IMR-90 (cell line): ENCODE data around the gene ALKBH1. TPM values are rescaled to one million over a fixed set of nuclear protein-coding genes. Genes with fewer than 3 reads are reported as not detected.
"Not testable (repeated sequence)": the region's sequence is repeated elsewhere in the genome, so short reads cannot be mapped to it uniquely, and the experiment has no call there.

Experiments
- ATAC-seq: fragments of 200-7000 bp; cut with Tn5 transposase; 2 replicates; pipeline ENCODE4 v1.9.1; 2020; ENCODE audit warnings: low read depth, mild to moderate bottlenecking, moderate library complexity
- BruUV-seq: library from RNA; stranded (reverse); fragments of 400-500 nt; replicated peaks from 2 replicates; lab custom pipeline; 2021; lab: Mats Ljungman, UMichigan
- CTCF ChIA-PET: fragments of 300-600 bp; formaldehyde crosslinking; extraction: SDS; loops from one replicate; lab custom pipeline; 2021; ENCODE audit warnings: antibody characterized with exemption; lab: Yijun Ruan, JAX
- POLR2A ChIA-PET: fragments of 300-600 bp; sonication (Branson Sonifier 250); formaldehyde crosslinking; loops from one replicate; lab custom pipeline; 2022; ENCODE audit warnings: antibody characterized with exemption; ENCODE audit not compliant: unreplicated experiment; lab: Charles Lee
- DNase-seq: peaks from one replicate; pipeline ENCODE4 v3.0.0; 2013
- H2AFZ ChIP-seq: replicated peaks from 2 replicates; pipeline ENCODE3; 2013; ENCODE audit warnings: low read length, mild to moderate bottlenecking; ENCODE audit not compliant: poor library complexity
- H2AK5ac ChIP-seq: 2 replicates; pipeline ENCODE4 v1.6.1; 2013; ENCODE audit warnings: low read depth, low read length, inconsistent platforms
- H2AK9ac ChIP-seq: replicated peaks from 2 replicates; pipeline ENCODE3; 2013; ENCODE audit warnings: mild to moderate bottlenecking, low read depth, low read length, moderate library complexity; ENCODE audit not compliant: poor library complexity
- H2BK120ac ChIP-seq: 2 replicates; pipeline ENCODE4 v1.6.1; 2013; ENCODE audit warnings: low read depth, low read length, inconsistent platforms
- H2BK15ac ChIP-seq: 3 replicates; pipeline ENCODE4 v1.6.1; 2013; ENCODE audit warnings: low read depth, low read length, inconsistent platforms
- H2BK20ac ChIP-seq: 2 replicates; pipeline ENCODE4 v1.6.1; 2013; ENCODE audit warnings: low read depth, mild to moderate bottlenecking, inconsistent platforms, low read length, moderate library complexity
- H2BK5ac ChIP-seq: 2 replicates; pipeline ENCODE4 v1.6.1; 2013; ENCODE audit warnings: mild to moderate bottlenecking, low read depth, low read length, inconsistent platforms; ENCODE audit not compliant: poor library complexity, severe bottlenecking
- H3K14ac ChIP-seq: replicated peaks from 2 replicates; pipeline ENCODE4 v1.6.1; 2013; ENCODE audit warnings: low read depth, low read length, inconsistent platforms
- H3K18ac ChIP-seq: 2 replicates; pipeline ENCODE4 v1.6.1; 2013; ENCODE audit warnings: low read depth, low read length, control low read depth
- H3K23ac ChIP-seq: 2 replicates; pipeline ENCODE4 v1.6.1; 2013; ENCODE audit warnings: low read depth, low read length, inconsistent platforms
- H3K27ac ChIP-seq: 2 replicates; pipeline ENCODE4 v1.5.1; 2013; ENCODE audit warnings: mild to moderate bottlenecking, control low read depth, low read length; ENCODE audit not compliant: insufficient read depth
- H3K27me3 ChIP-seq: 2 replicates; pipeline ENCODE4 v1.6.1; 2013; ENCODE audit warnings: low read length; ENCODE audit not compliant: control insufficient read depth, insufficient read depth
- H3K36me3 ChIP-seq: 2 replicates; pipeline ENCODE4 v1.6.1; 2013; ENCODE audit warnings: low read length, mixed read lengths; ENCODE audit not compliant: control insufficient read depth, insufficient read depth
- H3K4ac ChIP-seq: 2 replicates; pipeline ENCODE4 v1.6.1; 2013; ENCODE audit warnings: low read depth, low read length, inconsistent platforms
- H3K4me1 ChIP-seq: 2 replicates; pipeline ENCODE4 v1.6.1; 2013; ENCODE audit warnings: low read length, mixed read lengths; ENCODE audit not compliant: control insufficient read depth, insufficient read depth
- H3K4me2 ChIP-seq: 2 replicates; pipeline ENCODE4 v1.6.1; 2013; ENCODE audit warnings: low read depth, mild to moderate bottlenecking, control low read depth, low read length, moderate library complexity
- H3K4me3 ChIP-seq: 2 replicates; pipeline ENCODE4 v1.5.1; 2013; ENCODE audit warnings: low read depth, mild to moderate bottlenecking, control low read depth, low read length, moderate library complexity; ENCODE audit not compliant: insufficient read depth
- H3K56ac ChIP-seq: 2 replicates; pipeline ENCODE4 v1.6.1; 2013; ENCODE audit warnings: low read length, inconsistent platforms; ENCODE audit not compliant: insufficient read depth; ENCODE audit errors: extremely low read depth
- H3K79me1 ChIP-seq, 2 experiments: 2 replicates each; pipeline ENCODE4 v1.6.1; 2013; ENCODE audit warnings: low read length in 2 of 2, inconsistent platforms in 1 of 2, low read depth in 1 of 2
- H3K9ac ChIP-seq: 2 replicates; pipeline ENCODE4 v1.6.1; 2013; ENCODE audit warnings: low read depth, low read length, control low read depth
- H3K9me1 ChIP-seq: 2 replicates; pipeline ENCODE4 v1.6.1; 2013; ENCODE audit warnings: low read length, inconsistent platforms; ENCODE audit not compliant: insufficient read depth
- H3K9me3 ChIP-seq: 2 replicates; pipeline ENCODE4 v1.6.1; 2013; ENCODE audit warnings: low read length; ENCODE audit not compliant: control insufficient read depth, insufficient read depth
- H4K20me1 ChIP-seq: 2 replicates; pipeline ENCODE4 v1.6.1; 2013; ENCODE audit warnings: low read length, inconsistent platforms; ENCODE audit not compliant: insufficient read depth
- H4K5ac ChIP-seq: 2 replicates; pipeline ENCODE4 v1.6.1; 2013; ENCODE audit warnings: mild to moderate bottlenecking, low read depth, low read length, control low read depth
- H4K8ac ChIP-seq, 2 experiments: 2 replicates each; pipeline ENCODE4 v1.6.1; 2013; ENCODE audit warnings: low read depth in 2 of 2, low read length in 2 of 2, control low read depth in 1 of 2, inconsistent platforms in 1 of 2
- H4K91ac ChIP-seq: 2 replicates; pipeline ENCODE4 v1.6.1; 2013; ENCODE audit warnings: low read depth, low read length, inconsistent platforms; ENCODE audit not compliant: insufficient read depth
- MAZ ChIP-seq: IDR thresholded peaks from 2 replicates; pipeline ENCODE4 v1.6.1; 2012; ENCODE audit warnings: low read depth, mild to moderate bottlenecking, low read length, improper control_type of control experiment, moderate library complexity, borderline replicate concordance
- POLR2A ChIP-seq: IDR thresholded peaks from 2 replicates; pipeline ENCODE4 v1.6.1; 2012; ENCODE audit warnings: mild to moderate bottlenecking, low read depth, low read length
- RAD21 ChIP-seq: IDR thresholded peaks from 2 replicates; pipeline ENCODE4 v1.6.1; 2012; ENCODE audit warnings: low read length, improper control_type of control experiment
- RCOR1 ChIP-seq: IDR thresholded peaks from 2 replicates; pipeline ENCODE4 v1.6.1; 2012; ENCODE audit warnings: mild to moderate bottlenecking, low read length, improper control_type of control experiment; ENCODE audit not compliant: insufficient replicate concordance
- SMC3 ChIP-seq: fragments of 150-350 bp; IDR thresholded peaks from 2 replicates; pipeline ENCODE4 v1.6.1; 2016; ENCODE audit warnings: low read depth, mild to moderate bottlenecking, antibody characterized with exemption, low read length, moderate library complexity
- WGBS, 2 experiments: methylation state at CpG; one replicate each; pipeline versions ENCODE4 v1.1.5 to v1.1.7; 2013; ENCODE audit warnings: missing lambda C conversion rate in 2 of 2; ENCODE audit not compliant: insufficient read length in 1 of 2; ENCODE audit errors: extremely low coverage in 2 of 2; 5-methylcytosine and 5-hydroxymethylcytosine counted together
- dilution Hi-C: fragments of 300-500 bp; cut with HindIII; formaldehyde crosslinking; loops from one replicate; pipeline ENCODE4 v1.14.3; 2018; ENCODE audit warnings: low sequenced_read_pairs; ENCODE audit not compliant: unreplicated experiment
- in situ Hi-C: fragments of 300-500 bp; cut with MboI; formaldehyde crosslinking; loops from 3 replicates; pipeline ENCODE4 v1.14.3; 2019; ENCODE audit warnings: low sequenced_read_pairs, inconsistent platforms, mixed read lengths
- intact Hi-C: fragments of 100-400 bp; cut with micrococcal nuclease; formaldehyde crosslinking; loops from 2 replicates; pipeline ENCODE4 v1.10.0; 2022
- polyA plus RNA-seq, 3 experiments: library from polyadenylated mRNA; depleted of rRNA; stranded (reverse); fragments of >200 nt; gene quantifications; 2 replicates each; pipeline ENCODE4 v1.2.3, GENCODE V29; 2012; ENCODE audit warnings: low replicate concordance in 1 of 3
- total RNA-seq: library from RNA; depleted of rRNA; stranded (reverse); fragments of >200 nt; gene quantifications from 2 replicates; pipeline ENCODE4 v1.2.3, GENCODE V29; 2012

ALKBH1 gene
- total and polyA plus RNA-seq, 2 of the 4 experiments (the other 2 are of a cell fraction) = 10.0 to 10.8 TPM

GRCh38 chr14:77752266-77752665 is 44.4 kb upstream of the ALKBH1 start:
- H3K9me3 ChIP-seq = no peaks in the 10 kb centered on the region
- H3K18ac ChIP-seq = no peak overlapping the region
- H2BK20ac ChIP-seq = no peak overlapping the region
- no peak overlapping the region for H3K4me2 ChIP-seq
- H3K4ac ChIP-seq = no peak overlapping the region
- no peak overlapping the region for H2AK5ac ChIP-seq
- H2BK5ac ChIP-seq = no peak overlapping the region
- peaks cover 23 to 32% of the 10 kb centered on the region in 2 experiments for H3K79me1 ChIP-seq
- CTCF ChIA-PET = interaction anchor here (0.6 kb wide), 1 partner anchor 24 kb away, joined by 4 read pairs; no protein-coding TSS in a partner anchor
- BruUV-seq = no TSS peak
- H3K23ac ChIP-seq = no peak overlapping the region
- POLR2A ChIA-PET = no interaction called here
- peaks cover 20% of the 10 kb centered on the region; the same call in 1 of the 2 replicates for H4K20me1 ChIP-seq
- intact Hi-C loops = no loop called here
- no peak overlapping the region for H2AK9ac ChIP-seq
- H2BK120ac ChIP-seq = no peak overlapping the region
- H3K14ac ChIP-seq = no peak overlapping the region
- H3K9me1 ChIP-seq = no peaks in the 10 kb centered on the region
- no peaks in the 10 kb centered on the region for H3K27me3 ChIP-seq
- H3K9ac ChIP-seq = no peak overlapping the region
- WGBS, 2 experiments = no CpG with 5 or more reads among the region's 2 CpGs
- no peak overlapping the region for H4K5ac ChIP-seq
- H3K56ac ChIP-seq = no peak overlapping the region
- no peaks in the 10 kb centered on the region for H3K4me1 ChIP-seq
- in situ Hi-C loops = no loop called here
- dilution Hi-C loops = no loop called here
- ATAC-seq (no peak), DNase-seq (no peak)
- no peak overlapping the region for H2BK15ac ChIP-seq
- H3K4me3 ChIP-seq = no peak overlapping the region
- no peak overlapping the region for H4K91ac ChIP-seq
- TF ChIP-seq POLR2A (no peak), RCOR1 (no peak), SMC3 (no peak), RAD21 (no peak), MAZ (no peak)
- peak overlapping the region; percentile 35; the same call in 1 of the 2 replicates for H3K27ac ChIP-seq
- H2AFZ ChIP-seq = no peak overlapping the region
- H3K36me3 ChIP-seq = peaks cover 17% of the 10 kb centered on the region
- H4K8ac ChIP-seq = no peak overlapping the region

GRCh38 chr14:77747425-77747824 is 39.6 kb upstream of the ALKBH1 start:
- Histone ChIP-seq H3K79me1 (peaks cover 25 to 33% of the 10 kb centered on the region in 2 experiments), H3K36me3 (peaks cover 30% of the 10 kb centered on the region), H4K20me1 (peaks cover 13% of the 10 kb centered on the region; the same call in 1 of the 2 replicates)
- in situ Hi-C loops, H3K56ac ChIP-seq, H2AK9ac ChIP-seq, H2BK5ac ChIP-seq, H3K9me1 ChIP-seq, H3K27me3 ChIP-seq, H2BK20ac ChIP-seq, H2AFZ ChIP-seq, H3K4ac ChIP-seq, POLR2A ChIA-PET, H2BK15ac ChIP-seq, H3K18ac ChIP-seq, H3K14ac ChIP-seq, ATAC-seq, H3K9ac ChIP-seq, CTCF ChIA-PET, H2AK5ac ChIP-seq, H3K23ac ChIP-seq, H3K27ac ChIP-seq, dilution Hi-C loops, H4K5ac ChIP-seq, BruUV-seq, H3K4me1 ChIP-seq, H3K4me3 ChIP-seq, H4K8ac ChIP-seq, H4K91ac ChIP-seq, DNase-seq, intact Hi-C loops, H3K4me2 ChIP-seq, H2BK120ac ChIP-seq, H3K9me3 ChIP-seq: not testable (repeated sequence)
- WGBS, 2 experiments = 78% methylated on average over 11 of the region's 33 CpGs; no CpG with 5 or more reads in 1 of the 2 experiments
